ENCODE measurements around the gene HOXB4.

The HOXB4 gene

DNA sequence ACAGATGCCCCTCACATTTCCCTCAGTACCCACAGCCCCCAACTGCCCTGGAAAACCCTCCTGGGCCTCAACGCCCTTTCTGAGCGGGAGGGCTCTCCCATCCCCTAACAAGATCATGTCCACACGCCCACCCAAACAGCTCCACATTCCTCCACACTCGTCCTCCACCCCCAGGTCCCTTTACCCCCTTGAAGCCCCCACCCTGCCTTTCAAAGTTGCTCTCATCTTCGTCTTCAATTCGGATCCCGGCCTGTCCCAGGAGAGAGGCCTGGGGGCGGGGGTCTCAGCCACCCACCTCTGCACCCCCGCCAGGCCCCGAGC, 14.3 kb downstream of the HOXB4 start:
- Histone ChIP-seq H3K4me3 (ENCODE audit: low read length) (no peak overlapping the region), H3K9me3 (ENCODE audit: control insufficient read depth, low read depth, low read length) (no peaks in the 10 kb centered on the region), H3K27me3 (ENCODE audit: control insufficient read depth, insufficient read depth, low read length) (peaks cover 100% of the 10 kb centered on the region), H3K36me3 (ENCODE audit: control insufficient read depth, low read depth, low read length) (no peaks in the 10 kb centered on the region), H3K9ac (ENCODE audit: low read length) (no peak overlapping the region), H3K4me1 (ENCODE audit: control insufficient read depth, low read depth, low read length) (peaks cover 4% of the 10 kb centered on the region), H3K27ac (ENCODE audit: low read length) (no peak overlapping the region)

DNA sequence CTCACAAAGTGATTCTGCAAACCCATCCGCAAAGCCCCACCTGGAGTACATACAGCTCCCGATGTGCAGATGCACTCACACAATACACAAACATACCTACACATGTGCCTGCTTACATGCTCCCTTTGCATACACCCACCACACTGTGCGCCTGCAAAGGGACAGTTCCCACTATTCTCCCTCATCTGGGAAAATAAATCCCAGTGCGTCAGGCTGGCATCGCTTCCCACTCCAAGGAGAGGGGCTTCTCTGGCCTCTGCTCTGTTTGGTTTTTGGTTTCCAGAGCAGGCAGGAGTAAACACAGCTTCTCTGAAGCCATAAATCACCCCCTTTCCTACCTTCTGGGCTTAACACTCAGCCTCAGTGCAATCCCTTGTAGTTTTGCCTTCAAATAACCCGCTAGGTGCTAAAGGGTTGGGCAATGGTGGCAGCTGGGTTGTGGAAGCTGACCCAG, 14.7 kb downstream of the HOXB4 start:
- Histone ChIP-seq H3K9ac (ENCODE audit: low read length) (no peak overlapping the region), H3K9me3 (ENCODE audit: control insufficient read depth, low read depth, low read length) (no peaks in the 10 kb centered on the region), H3K36me3 (ENCODE audit: control insufficient read depth, low read depth, low read length) (no peaks in the 10 kb centered on the region), H3K4me3 (ENCODE audit: low read length) (no peak overlapping the region), H3K27ac (ENCODE audit: low read length) (no peak overlapping the region), H3K4me1 (ENCODE audit: control insufficient read depth, low read depth, low read length) (peaks cover 4% of the 10 kb centered on the region), H3K27me3 (ENCODE audit: control insufficient read depth, insufficient read depth, low read length) (peaks cover 100% of the 10 kb centered on the region)

DNA sequence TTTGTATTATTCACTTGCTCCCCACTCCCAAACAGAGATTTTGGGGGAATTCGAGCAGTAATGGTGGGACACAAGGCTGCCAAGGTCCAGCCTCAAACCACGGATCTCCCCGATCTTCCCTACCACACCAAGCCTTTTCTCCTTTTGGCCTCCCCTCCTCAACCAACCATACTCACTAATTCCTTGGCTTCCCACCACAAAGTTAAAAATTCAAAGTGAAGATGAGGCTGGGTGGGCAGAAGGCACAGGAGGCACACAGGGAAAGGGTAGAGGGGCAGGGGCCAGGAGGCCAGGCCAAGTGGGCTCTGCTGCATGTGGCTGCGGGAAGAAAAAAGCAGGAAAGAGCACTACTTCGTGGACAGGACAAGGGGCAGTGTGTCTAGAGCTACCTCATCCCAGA, 15.2 kb downstream of the HOXB4 start:
- H3K9me3 ChIP-seq (ENCODE audit: control insufficient read depth, low read depth, low read length), result no peaks in the 10 kb centered on the region
- H3K4me3 ChIP-seq (ENCODE audit: low read length), result no peak overlapping the region
- H3K4me1 ChIP-seq (ENCODE audit: control insufficient read depth, low read depth, low read length), result peaks cover 4% of the 10 kb centered on the region
- no peak overlapping the region for H3K9ac ChIP-seq (ENCODE audit: low read length)
- peaks cover 100% of the 10 kb centered on the region for H3K27me3 ChIP-seq (ENCODE audit: control insufficient read depth, insufficient read depth, low read length)
- no peaks in the 10 kb centered on the region for H3K36me3 ChIP-seq (ENCODE audit: control insufficient read depth, low read depth, low read length)
- no peak overlapping the region for H3K27ac ChIP-seq (ENCODE audit: low read length)

DNA sequence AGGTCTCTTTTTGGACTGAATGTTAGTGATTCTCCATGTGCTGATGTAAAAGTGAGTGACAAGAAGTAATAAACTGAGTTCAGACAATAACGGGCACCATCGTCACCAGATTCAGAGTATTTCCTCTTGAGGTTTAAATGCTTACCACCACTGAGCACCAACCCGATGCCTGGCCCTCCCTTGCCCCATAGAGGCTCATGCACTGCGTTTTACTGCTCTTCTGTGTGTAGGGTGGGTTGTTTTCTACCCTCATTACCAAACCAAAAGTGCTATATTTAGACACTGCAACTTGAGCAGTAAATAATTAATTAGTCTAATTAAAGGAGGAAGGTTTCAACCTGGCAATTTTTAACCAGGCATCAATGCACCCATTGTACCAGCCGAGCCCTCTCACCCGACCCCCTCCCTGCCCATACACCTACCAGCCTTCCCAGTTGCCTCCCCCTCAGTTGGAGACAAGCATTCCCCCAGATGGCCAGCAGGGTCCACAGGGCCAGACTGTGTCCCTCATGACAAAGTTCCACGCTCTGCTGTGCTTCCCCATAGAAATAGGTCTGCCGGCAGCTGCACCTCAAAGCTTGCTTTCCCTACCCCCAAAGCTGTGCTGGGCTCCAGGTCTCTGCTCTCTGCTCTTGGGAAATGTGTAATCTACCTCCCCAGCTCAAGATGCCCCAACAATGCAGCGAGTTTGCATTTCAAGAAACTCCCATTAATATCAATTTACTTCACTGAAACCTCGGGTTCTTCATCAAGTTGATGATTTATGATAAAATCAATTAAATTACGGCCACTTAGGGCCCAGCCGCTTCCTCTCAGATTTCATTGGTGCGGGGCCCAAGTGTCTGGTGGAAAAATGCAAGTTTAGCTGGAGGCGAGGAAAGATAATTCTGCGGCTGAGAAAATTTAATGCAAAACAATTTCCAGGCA, 16.0 kb downstream of the HOXB4 start:
- Histone ChIP-seq H3K27me3 (ENCODE audit: control insufficient read depth, insufficient read depth, low read length) (peaks cover 100% of the 10 kb centered on the region), H3K9ac (ENCODE audit: low read length) (no peak overlapping the region), H3K4me3 (ENCODE audit: low read length) (no peak overlapping the region), H3K27ac (ENCODE audit: low read length) (no peak overlapping the region), H3K4me1 (ENCODE audit: control insufficient read depth, low read depth, low read length) (no peaks in the 10 kb centered on the region), H3K36me3 (ENCODE audit: control insufficient read depth, low read depth, low read length) (no peaks in the 10 kb centered on the region), H3K9me3 (ENCODE audit: control insufficient read depth, low read depth, low read length) (no peaks in the 10 kb centered on the region)

DNA sequence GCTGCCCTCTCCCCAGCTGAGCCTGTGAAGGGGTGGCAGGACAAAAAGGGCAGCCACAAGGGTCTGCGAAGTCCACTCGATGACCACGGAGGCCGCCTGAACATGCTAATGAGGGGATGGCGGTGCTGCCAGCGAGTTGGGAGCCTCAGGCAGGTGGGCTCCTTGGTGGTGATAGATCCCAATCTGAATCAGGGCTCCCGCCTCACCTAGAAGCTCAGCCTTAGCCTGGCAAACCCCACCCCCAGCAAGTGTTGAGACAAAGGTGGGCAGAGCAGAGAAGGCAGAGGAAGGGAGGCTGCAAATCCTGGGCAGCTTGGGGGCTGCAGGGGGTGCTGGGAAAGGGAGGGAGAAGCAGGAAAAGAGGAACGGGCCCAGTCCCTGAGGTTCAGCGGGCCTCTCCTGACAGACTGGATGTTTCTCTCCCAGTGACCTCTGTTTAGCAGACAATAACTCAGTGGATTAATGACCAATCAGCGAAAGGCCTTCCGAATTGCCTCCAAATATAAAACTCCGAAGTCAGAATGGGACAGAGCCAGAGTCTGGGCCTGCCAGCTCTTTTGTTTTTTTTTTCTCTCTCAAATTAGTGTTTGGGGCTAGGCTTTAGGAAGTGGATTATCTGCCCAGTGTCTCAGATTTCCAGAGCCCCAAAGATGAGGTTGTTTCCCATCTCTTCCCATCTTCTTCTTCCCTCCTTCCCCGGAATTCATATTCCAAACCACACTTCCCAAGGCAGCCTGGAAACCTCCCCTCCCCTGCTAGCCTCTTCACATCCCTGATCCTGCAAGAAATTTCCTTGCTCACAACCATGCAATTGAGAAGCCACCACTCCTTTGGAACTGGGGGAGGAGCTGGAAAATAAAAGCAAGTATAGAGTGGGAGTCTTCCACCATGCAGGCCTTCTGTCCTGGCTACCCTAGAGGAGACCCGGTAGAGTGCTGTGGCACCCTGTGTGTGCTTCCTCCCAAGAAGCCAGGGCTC, 18.0 kb downstream of the HOXB4 start:
- no peaks in the 10 kb centered on the region for H3K4me1 ChIP-seq (ENCODE audit: control insufficient read depth, low read depth, low read length)
- no peak overlapping the region for H3K9ac ChIP-seq (ENCODE audit: low read length)
- H3K27ac ChIP-seq (ENCODE audit: low read length), result no peak overlapping the region
- no peak overlapping the region for H3K4me3 ChIP-seq (ENCODE audit: low read length)
- peaks cover 100% of the 10 kb centered on the region for H3K27me3 ChIP-seq (ENCODE audit: control insufficient read depth, insufficient read depth, low read length)
- H3K36me3 ChIP-seq (ENCODE audit: control insufficient read depth, low read depth, low read length), result no peaks in the 10 kb centered on the region
- H3K9me3 ChIP-seq (ENCODE audit: control insufficient read depth, low read depth, low read length), result no peaks in the 10 kb centered on the region

DNA sequence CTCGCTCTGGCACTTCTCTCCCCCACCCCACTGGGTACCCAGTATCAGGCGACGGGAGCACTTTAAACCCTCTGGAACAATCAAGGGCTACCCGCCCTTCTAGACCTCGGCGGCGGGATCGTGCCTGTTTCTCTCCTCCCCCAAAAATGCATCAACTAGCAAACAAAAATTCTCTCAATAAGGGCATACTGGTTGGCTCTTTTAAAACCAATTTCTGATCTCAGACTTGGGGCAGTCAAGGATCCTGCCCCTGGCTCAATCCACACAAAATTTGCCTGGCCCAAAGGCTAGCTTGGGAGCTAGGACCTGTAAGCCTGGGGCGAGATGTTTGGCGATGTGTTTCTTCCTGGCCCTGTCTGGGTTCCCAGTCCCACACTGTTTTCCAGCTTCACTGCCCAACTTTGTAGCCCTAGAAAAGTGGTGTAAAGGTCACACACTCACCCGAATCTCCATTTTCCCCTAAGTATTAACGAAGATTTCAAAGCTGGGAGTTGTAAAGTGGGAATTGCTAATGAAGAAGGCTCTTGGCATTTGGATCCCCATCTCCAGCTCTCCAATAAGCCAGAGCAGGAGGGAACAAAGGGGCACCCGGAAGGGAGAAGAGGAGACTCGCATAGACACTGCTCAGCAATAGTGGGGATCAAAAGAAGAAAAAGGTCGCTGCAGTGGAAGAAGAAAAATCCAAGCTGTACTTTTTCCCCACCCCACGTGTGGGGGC, 18.9 kb downstream of the HOXB4 start:
- Histone ChIP-seq H3K27me3 (ENCODE audit: control insufficient read depth, insufficient read depth, low read length) (peaks cover 100% of the 10 kb centered on the region), H3K4me3 (ENCODE audit: low read length) (no peak overlapping the region), H3K9ac (ENCODE audit: low read length) (no peak overlapping the region), H3K9me3 (ENCODE audit: control insufficient read depth, low read depth, low read length) (no peaks in the 10 kb centered on the region), H3K4me1 (ENCODE audit: control insufficient read depth, low read depth, low read length) (no peaks in the 10 kb centered on the region), H3K36me3 (ENCODE audit: control insufficient read depth, low read depth, low read length) (no peaks in the 10 kb centered on the region), H3K27ac (ENCODE audit: low read length) (no peak overlapping the region)

DNA sequence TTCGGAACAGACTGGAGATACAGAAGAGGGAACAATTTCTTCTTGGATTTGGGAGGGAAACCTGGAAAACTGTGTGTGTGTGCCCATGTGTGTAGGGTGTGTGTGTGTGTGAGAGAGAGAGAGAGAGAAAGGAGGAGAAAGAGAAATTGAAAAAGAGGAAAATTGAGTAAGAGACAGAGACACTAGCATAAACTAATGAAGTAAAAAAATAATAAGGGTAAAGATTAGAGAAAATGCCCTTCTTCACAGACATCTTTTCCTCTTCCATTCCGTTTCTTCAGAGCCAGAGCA, 19.4 kb downstream of the HOXB4 start:
- Histone ChIP-seq H3K9me3 (ENCODE audit: control insufficient read depth, low read depth, low read length) (no peaks in the 10 kb centered on the region), H3K36me3 (ENCODE audit: control insufficient read depth, low read depth, low read length) (no peaks in the 10 kb centered on the region), H3K4me3 (ENCODE audit: low read length) (no peak overlapping the region), H3K27me3 (ENCODE audit: control insufficient read depth, insufficient read depth, low read length) (peaks cover 100% of the 10 kb centered on the region), H3K9ac (ENCODE audit: low read length) (no peak overlapping the region), H3K27ac (ENCODE audit: low read length) (no peak overlapping the region), H3K4me1 (ENCODE audit: control insufficient read depth, low read depth, low read length) (no peaks in the 10 kb centered on the region)

DNA sequence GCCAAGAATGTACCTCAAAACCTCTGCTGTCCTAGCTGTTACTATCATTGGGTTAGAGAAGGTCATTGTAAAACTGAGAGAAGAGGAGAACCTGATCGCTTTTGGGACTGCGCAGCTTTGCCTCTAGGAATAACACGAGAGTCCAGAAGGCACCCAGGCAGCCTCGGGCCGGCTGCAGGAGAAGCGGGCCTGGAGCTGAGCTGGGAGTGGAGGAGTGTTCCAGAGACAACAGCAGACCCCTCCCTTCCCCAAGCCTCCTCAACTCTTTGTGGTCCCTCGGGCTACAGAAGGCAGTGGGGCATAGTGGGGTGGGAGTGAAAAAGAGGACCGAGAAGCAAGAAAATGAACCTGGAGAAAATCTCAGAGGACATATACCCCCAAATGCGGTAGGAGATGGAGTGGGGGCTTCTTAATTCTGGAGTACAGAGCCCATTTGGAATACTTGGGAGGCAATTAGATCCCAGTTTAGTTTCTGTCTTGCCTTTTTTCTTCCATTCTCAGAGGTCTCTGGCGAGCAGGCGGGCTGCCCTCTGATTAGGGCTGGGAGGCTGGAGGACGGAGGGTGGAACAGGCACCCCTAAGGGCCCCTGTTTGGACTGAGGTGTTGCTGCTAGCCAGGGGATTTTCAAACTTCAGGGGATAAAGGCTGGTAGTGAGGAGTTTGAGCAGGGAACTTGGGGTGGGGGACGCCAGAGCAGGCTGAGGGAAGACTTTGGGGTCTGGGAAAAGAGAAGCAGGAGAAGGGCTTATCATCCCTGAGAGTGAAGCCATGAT, 19.9 kb downstream of the HOXB4 start:
- no peaks in the 10 kb centered on the region for H3K36me3 ChIP-seq (ENCODE audit: control insufficient read depth, low read depth, low read length)
- no peak overlapping the region for H3K9ac ChIP-seq (ENCODE audit: low read length)
- no peak overlapping the region for H3K27ac ChIP-seq (ENCODE audit: low read length)
- H3K27me3 ChIP-seq (ENCODE audit: control insufficient read depth, insufficient read depth, low read length), result peaks cover 100% of the 10 kb centered on the region
- H3K4me3 ChIP-seq (ENCODE audit: low read length), result no peak overlapping the region
- no peaks in the 10 kb centered on the region for H3K4me1 ChIP-seq (ENCODE audit: control insufficient read depth, low read depth, low read length)
- no peaks in the 10 kb centered on the region for H3K9me3 ChIP-seq (ENCODE audit: control insufficient read depth, low read depth, low read length)

DNA sequence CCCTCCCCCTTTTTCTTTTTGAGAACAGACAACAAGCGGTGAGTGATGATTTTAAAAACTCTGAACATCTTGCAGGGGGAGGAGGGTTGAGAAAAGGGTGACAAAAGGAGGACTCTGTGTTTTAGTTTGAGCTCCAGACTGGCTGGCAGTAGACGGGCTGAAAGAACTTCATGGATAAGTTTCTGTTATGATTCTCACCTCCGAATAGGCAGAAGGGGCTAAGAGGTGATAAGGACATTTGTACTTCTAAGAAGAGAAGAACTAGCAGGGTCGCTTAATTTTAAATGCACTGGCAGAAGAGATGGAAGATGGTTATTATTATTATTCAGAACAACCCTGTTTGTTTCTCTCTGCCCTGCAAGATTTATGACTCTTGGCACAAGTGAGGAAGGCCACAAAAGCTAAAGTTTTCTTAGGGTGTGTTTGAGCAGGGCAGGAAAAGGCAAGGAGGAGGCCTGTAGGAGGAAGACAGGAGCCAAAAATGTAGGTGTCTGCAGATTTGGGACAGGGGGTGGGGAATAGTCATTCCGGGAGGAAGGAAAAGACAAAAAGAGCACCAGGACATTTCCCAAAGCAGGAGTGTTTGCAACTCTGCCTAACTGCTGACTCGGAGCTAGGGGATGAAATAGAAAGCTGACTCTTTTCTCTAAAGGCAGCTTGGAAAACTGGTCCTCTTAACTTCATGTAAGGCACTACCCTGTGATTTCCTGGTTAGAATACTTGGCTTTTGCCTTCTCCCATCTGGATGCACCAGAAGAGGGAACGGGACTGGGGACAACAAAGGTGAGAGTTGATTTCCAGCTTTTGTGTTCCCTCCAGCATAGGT, 21.4 kb downstream of the HOXB4 start:
- no peak overlapping the region for H3K4me3 ChIP-seq (ENCODE audit: low read length)
- H3K27ac ChIP-seq (ENCODE audit: low read length), result no peak overlapping the region
- no peaks in the 10 kb centered on the region for H3K4me1 ChIP-seq (ENCODE audit: control insufficient read depth, low read depth, low read length)
- no peaks in the 10 kb centered on the region for H3K9me3 ChIP-seq (ENCODE audit: control insufficient read depth, low read depth, low read length)
- H3K36me3 ChIP-seq (ENCODE audit: control insufficient read depth, low read depth, low read length), result no peaks in the 10 kb centered on the region
- no peak overlapping the region for H3K9ac ChIP-seq (ENCODE audit: low read length)
- peaks cover 100% of the 10 kb centered on the region for H3K27me3 ChIP-seq (ENCODE audit: control insufficient read depth, insufficient read depth, low read length)

DNA sequence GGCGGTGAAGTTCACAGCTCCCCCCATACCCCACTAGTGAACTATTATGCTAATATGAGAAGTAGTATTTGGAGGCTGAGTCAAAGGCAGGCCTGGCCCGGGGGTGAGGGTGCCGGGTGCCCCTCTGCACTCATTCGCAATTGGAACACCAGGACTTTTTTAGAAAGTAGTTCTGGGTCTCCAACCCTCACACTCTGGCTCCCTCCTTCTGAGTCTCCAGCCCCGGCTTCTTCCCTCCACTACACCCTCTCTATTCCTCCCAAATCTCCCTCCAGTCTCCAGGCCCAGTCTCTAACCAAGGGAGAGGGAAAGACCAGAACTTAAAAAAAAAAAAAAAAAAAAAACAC, 21.9 kb downstream of the HOXB4 start:
- Histone ChIP-seq H3K4me3 (ENCODE audit: low read length) (no peak overlapping the region), H3K27me3 (ENCODE audit: control insufficient read depth, insufficient read depth, low read length) (peaks cover 100% of the 10 kb centered on the region), H3K27ac (ENCODE audit: low read length) (no peak overlapping the region), H3K9me3 (ENCODE audit: control insufficient read depth, low read depth, low read length) (no peaks in the 10 kb centered on the region), H3K4me1 (ENCODE audit: control insufficient read depth, low read depth, low read length) (no peaks in the 10 kb centered on the region), H3K36me3 (ENCODE audit: control insufficient read depth, low read depth, low read length) (no peaks in the 10 kb centered on the region), H3K9ac (ENCODE audit: low read length) (no peak overlapping the region)
